ENCODE results near the gene PLEKHA1. TPM values are rescaled to one million over a fixed set of nuclear protein-coding genes. Genes with fewer than 3 reads are reported as not detected.

Gene PLEKHA1
- total RNA-seq, 1 experiment from 2014 or later = 18.9 TPM

DNA sequence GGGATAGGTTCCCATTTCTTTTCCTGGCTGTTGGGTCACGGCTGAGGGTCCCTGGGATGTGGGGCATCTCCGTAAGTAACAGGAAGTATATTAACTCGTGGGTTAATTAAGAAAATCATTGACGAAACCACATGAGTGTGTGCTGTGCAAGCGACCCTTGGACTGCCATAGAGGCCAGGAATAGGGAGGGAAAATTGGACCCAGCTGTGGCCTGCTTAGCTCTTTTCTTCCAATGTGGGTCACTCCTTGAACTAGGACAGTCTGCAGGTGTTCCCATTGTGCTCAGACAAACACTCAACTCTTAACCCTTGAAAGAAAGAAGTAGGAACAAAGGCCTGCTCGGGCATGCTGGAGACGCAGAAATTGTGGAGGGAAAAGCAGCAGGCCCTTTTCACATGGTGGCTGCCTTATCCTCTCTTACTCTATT, 25.6 kb upstream of the PLEKHA1 start:
- DNase-seq (ENCODE audit: low spot score) = no peak
- BruUV-seq (replicated peaks) = no TSS peak
- no peaks in the 10 kb centered on the region for H3K9me3 ChIP-seq (ENCODE audit: low read depth, low read length, poor library complexity, severe bottlenecking)
- TF ChIP-seq, protein P1, sequence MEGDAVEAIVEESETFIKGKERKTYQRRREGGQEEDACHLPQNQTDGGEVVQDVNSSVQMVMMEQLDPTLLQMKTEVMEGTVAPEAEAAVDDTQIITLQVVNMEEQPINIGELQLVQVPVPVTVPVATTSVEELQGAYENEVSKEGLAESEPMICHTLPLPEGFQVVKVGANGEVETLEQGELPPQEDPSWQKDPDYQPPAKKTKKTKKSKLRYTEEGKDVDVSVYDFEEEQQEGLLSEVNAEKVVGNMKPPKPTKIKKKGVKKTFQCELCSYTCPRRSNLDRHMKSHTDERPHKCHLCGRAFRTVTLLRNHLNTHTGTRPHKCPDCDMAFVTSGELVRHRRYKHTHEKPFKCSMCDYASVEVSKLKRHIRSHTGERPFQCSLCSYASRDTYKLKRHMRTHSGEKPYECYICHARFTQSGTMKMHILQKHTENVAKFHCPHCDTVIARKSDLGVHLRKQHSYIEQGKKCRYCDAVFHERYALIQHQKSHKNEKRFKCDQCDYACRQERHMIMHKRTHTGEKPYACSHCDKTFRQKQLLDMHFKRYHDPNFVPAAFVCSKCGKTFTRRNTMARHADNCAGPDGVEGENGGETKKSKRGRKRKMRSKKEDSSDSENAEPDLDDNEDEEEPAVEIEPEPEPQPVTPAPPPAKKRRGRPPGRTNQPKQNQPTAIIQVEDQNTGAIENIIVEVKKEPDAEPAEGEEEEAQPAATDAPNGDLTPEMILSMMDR (conservative IDR thresholded peaks at IDR 0.05; ENCODE audit: low read depth, low read length) = no peak
- H3K4me3 ChIP-seq (ENCODE audit: low read depth, low read length, poor library complexity, severe bottlenecking) = no peak overlapping the region
- H3K4me1 ChIP-seq (ENCODE audit: insufficient read depth, low read length, poor library complexity, severe bottlenecking) = no peaks in the 10 kb centered on the region
- no peak overlapping the region for H3K27ac ChIP-seq (ENCODE audit: low read depth, low read length, poor library complexity, severe bottlenecking)
- no peaks in the 10 kb centered on the region for H3K36me3 ChIP-seq (ENCODE audit: insufficient read depth, low read length, poor library complexity, severe bottlenecking)
- POLR2A ChIA-PET (ENCODE audit: low non-redundant PET) = no interaction called here
- intact Hi-C loops (cut with micrococcal nuclease; ENCODE audit: unreplicated experiment) = no loop called here
- CTCF ChIA-PET = no interaction called here
- H3K27me3 ChIP-seq (replicated peaks; ENCODE audit: insufficient read depth, low read depth, low read length, poor library complexity) = peaks cover 13% of the 10 kb centered on the region

DNA sequence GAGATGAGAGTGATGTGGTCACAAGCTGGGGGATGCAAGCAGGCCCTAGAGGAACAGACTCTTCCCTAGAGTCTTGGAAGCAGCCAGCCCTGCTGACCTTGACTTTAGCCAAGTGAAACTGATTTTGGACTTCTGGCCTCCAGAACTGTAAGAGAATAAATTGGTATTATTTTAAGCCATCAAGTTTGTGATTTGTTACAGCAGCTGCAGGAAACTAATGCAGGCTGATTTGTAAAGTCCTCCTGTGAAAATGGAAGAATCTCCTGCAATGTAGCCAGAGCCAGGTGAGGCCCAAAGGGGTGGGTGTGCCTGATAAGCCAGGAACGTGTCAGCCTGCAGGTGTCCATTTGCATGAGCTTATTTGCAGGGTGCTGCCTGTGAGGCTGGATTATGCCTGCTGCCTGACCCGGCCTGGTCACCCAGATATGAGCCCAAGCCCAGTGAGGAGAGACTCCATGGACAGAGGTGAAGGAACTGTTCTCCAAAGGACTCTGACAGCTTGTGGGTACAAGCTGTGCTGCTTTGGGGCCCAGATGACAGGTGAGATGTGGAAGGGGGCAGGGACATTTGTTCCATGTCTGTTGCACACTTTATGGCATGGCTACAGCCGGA, 24.6 kb upstream of the PLEKHA1 start:
- Histone ChIP-seq H3K27me3 (replicated peaks; ENCODE audit: insufficient read depth, low read depth, low read length, poor library complexity) (peaks cover 18% of the 10 kb centered on the region), H3K36me3 (ENCODE audit: insufficient read depth, low read length, poor library complexity, severe bottlenecking) (no peaks in the 10 kb centered on the region), H3K27ac (ENCODE audit: low read depth, low read length, poor library complexity, severe bottlenecking) (no peak overlapping the region), H3K4me1 (ENCODE audit: insufficient read depth, low read length, poor library complexity, severe bottlenecking) (no peaks in the 10 kb centered on the region), H3K9me3 (ENCODE audit: low read depth, low read length, poor library complexity, severe bottlenecking) (no peaks in the 10 kb centered on the region), H3K4me3 (ENCODE audit: low read depth, low read length, poor library complexity, severe bottlenecking) (no peak overlapping the region)
- BruUV-seq (replicated peaks) = no TSS peak
- intact Hi-C loops (cut with micrococcal nuclease; ENCODE audit: unreplicated experiment) = no loop called here
- ChIA-PET POLR2A (ENCODE audit: low non-redundant PET) (no interaction called here), CTCF (no interaction called here)
- no peak for TF ChIP-seq EZH2 (IDR thresholded peaks at IDR 0.05; ENCODE audit: borderline replicate concordance, low read depth, low read length, poor library complexity, severe bottlenecking)
- TF ChIP-seq, protein P1 (conservative IDR thresholded peaks at IDR 0.05; ENCODE audit: low read depth, low read length) = no peak
- no peak for DNase-seq (ENCODE audit: low spot score)

DNA sequence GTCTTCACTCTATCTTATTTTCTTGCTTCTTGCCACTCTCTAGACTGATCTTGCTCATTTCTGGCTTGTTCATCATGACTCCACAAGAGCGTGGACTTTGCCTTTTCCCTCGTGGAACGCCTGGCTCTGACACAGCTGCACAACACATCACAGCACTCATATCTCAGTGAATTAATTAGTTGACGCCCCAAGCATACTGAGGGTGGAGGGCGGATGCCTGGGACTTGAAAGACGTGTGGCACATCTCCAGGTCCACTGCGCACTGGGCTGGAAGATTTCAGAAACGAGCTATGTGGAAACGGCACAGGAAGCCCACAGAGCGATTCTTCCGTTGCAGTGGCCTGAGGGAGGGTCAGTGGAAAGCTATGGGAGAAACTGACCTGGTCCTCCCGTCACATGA, 23.6 kb upstream of the PLEKHA1 start:
- CTCF ChIA-PET = no interaction called here
- no TSS peak for BruUV-seq (replicated peaks)
- POLR2A ChIA-PET (ENCODE audit: low non-redundant PET) = no interaction called here

More for the DNA sequence above, 23.6 kb upstream of the PLEKHA1 start:
- Histone ChIP-seq H3K27me3 (replicated peaks; ENCODE audit: insufficient read depth, low read depth, low read length, poor library complexity) (peaks cover 18% of the 10 kb centered on the region), H3K4me1 (ENCODE audit: insufficient read depth, low read length, poor library complexity, severe bottlenecking) (no peaks in the 10 kb centered on the region), H3K4me3 (ENCODE audit: low read depth, low read length, poor library complexity, severe bottlenecking) (no peak overlapping the region), H3K27ac (ENCODE audit: low read depth, low read length, poor library complexity, severe bottlenecking) (no peak overlapping the region), H3K36me3 (ENCODE audit: insufficient read depth, low read length, poor library complexity, severe bottlenecking) (no peaks in the 10 kb centered on the region), H3K9me3 (ENCODE audit: low read depth, low read length, poor library complexity, severe bottlenecking) (no peaks in the 10 kb centered on the region)
- TF ChIP-seq, protein P1 (conservative IDR thresholded peaks at IDR 0.05; ENCODE audit: low read depth, low read length) = no peak
- no peak for TF ChIP-seq EZH2 (IDR thresholded peaks at IDR 0.05; ENCODE audit: borderline replicate concordance, low read depth, low read length, poor library complexity, severe bottlenecking)
- intact Hi-C loops (cut with micrococcal nuclease; ENCODE audit: unreplicated experiment) = no loop called here
- no peak for DNase-seq (ENCODE audit: low spot score)

Measured in A673 (cell line).